Hepatocyte (in vitro differentiated cells): ENCODE data around the gene MACC1. TPM values are rescaled to one million over a fixed set of nuclear protein-coding genes. Genes with fewer than 3 reads are reported as not detected.

Experiments
- DNase-seq: peaks from one replicate; pipeline ENCODE4 v3.0.0-alpha.2; 2016; ENCODE audit warnings: low spot score
- H2AFZ ChIP-seq: fragments of 200-600 bp; sonication (generic); 2 replicates; pipeline ENCODE4 v1.6.0; 2016; ENCODE audit warnings: antibody characterized with exemption, mild to moderate bottlenecking
- H3K27ac ChIP-seq: fragments of 200-600 bp; sonication (generic); 2 replicates; pipeline ENCODE4 v1.5.1; 2016; ENCODE audit warnings: mild to moderate bottlenecking
- H3K27me3 ChIP-seq: fragments of 200-600 bp; sonication (generic); 2 replicates; pipeline ENCODE4 v1.6.1; 2016
- H3K36me3 ChIP-seq: fragments of 200-600 bp; sonication (generic); replicated peaks from 2 replicates; pipeline ENCODE4 v1.5.1; 2016; ENCODE audit warnings: low read depth; ENCODE audit not compliant: insufficient read depth
- H3K4me1 ChIP-seq: fragments of 200-600 bp; sonication (generic); 2 replicates; pipeline ENCODE4 v1.5.1; 2016; ENCODE audit warnings: mild to moderate bottlenecking, moderate library complexity; ENCODE audit not compliant: insufficient read depth
- H3K4me2 ChIP-seq: fragments of 200-600 bp; sonication (generic); 2 replicates; pipeline ENCODE4 v1.6.0; 2016
- H3K4me3 ChIP-seq: fragments of 200-600 bp; sonication (generic); 2 replicates; pipeline ENCODE4 v1.5.1; 2016; ENCODE audit warnings: mild to moderate bottlenecking
- H3K79me2 ChIP-seq: fragments of 200-600 bp; sonication (generic); 2 replicates; pipeline ENCODE4 v1.6.0; 2017; ENCODE audit warnings: mild to moderate bottlenecking
- H3K9me2 ChIP-seq: fragments of 200-600 bp; sonication (generic); replicated peaks from 2 replicates; pipeline ENCODE4 v1.6.0; 2017; ENCODE audit warnings: mild to moderate bottlenecking; ENCODE audit not compliant: insufficient read depth
- H3K9me3 ChIP-seq: fragments of 200-600 bp; sonication (generic); 2 replicates; pipeline ENCODE4 v1.5.1; 2016; ENCODE audit warnings: low read depth, mild to moderate bottlenecking
- H4K20me1 ChIP-seq: fragments of 200-600 bp; sonication (generic); 2 replicates; pipeline ENCODE4 v1.6.0; 2016; ENCODE audit warnings: mild to moderate bottlenecking; ENCODE audit not compliant: insufficient read depth, poor library complexity, severe bottlenecking
- CTCF ChIP-seq: fragments of 200-600 bp; sonication (generic); IDR thresholded peaks from 2 replicates; pipeline ENCODE4 v1.5.1; 2016; ENCODE audit warnings: antibody characterized with exemption, mild to moderate bottlenecking; ENCODE audit not compliant: poor library complexity
- EZH2 ChIP-seq: fragments of 200-600 bp; sonication (generic); IDR thresholded peaks from 2 replicates; pipeline ENCODE4 v1.6.1; 2016; ENCODE audit warnings: antibody characterized with exemption, mild to moderate bottlenecking, borderline replicate concordance
- EZH2phosphoT487 ChIP-seq: fragments of 200-600 bp; sonication (generic); IDR thresholded peaks from one replicate; pipeline ENCODE4 v1.6.1; 2018; ENCODE audit warnings: antibody characterized with exemption, mild to moderate bottlenecking, low read depth, moderate library complexity; ENCODE audit not compliant: unreplicated experiment, severe bottlenecking
- WGBS: methylation state at CpG from one replicate; pipeline ENCODE4 v1.1.6; 2016; ENCODE audit warnings: low lambda C conversion rate; ENCODE audit errors: missing lambda C conversion rate; 5-methylcytosine and 5-hydroxymethylcytosine counted together
- polyA plus RNA-seq: library from polyadenylated mRNA; unstranded; fragments of >200 nt; fragmentation: Nextera tagmentation; extraction: Ambion mirVana; gene quantifications from 2 replicates; pipeline ENCODE4 v1.2.1, GENCODE V29; 2016
- total RNA-seq: library from RNA; depleted of rRNA; stranded (reverse); fragments of >200 nt; gene quantifications from 2 replicates; pipeline ENCODE4 v1.2.3, GENCODE V29; 2014

MACC1 gene
- total and polyA plus RNA-seq, 2 experiments from 2014 or later, result 6.9 to 46.0 TPM

GRCh38 chr7:20111821-20112542, 105.2 kb downstream of the MACC1 start:
- 81% methylated on average over 2 of the region's 2 CpGs for WGBS
- TF ChIP-seq CTCF, result no peak
- no peak for TF ChIP-seq EZH2phosphoT487
- no peak for TF ChIP-seq EZH2
- H3K4me3 ChIP-seq, result no peak overlapping the region
- H3K4me2 ChIP-seq, result no peak overlapping the region
- no peaks in the 10 kb centered on the region for H4K20me1 ChIP-seq
- H3K27ac ChIP-seq, result peak overlapping the region; percentile 74
- DNase-seq, result peak; percentile 9
- no peaks in the 10 kb centered on the region for H3K36me3 ChIP-seq
- no peak overlapping the region for H2AFZ ChIP-seq
- H3K4me1 ChIP-seq, result peaks cover 8% of the 10 kb centered on the region
- H3K9me2 ChIP-seq, result no peaks in the 10 kb centered on the region
- H3K27me3 ChIP-seq, result no peaks in the 10 kb centered on the region
- H3K79me2 ChIP-seq, result no peaks in the 10 kb centered on the region
- no peaks in the 10 kb centered on the region for H3K9me3 ChIP-seq

- H3K79me2 ChIP-seq, result no peaks in the 10 kb centered on the region
- WGBS, result 77% methylated on average over 3 of the region's 3 CpGs
Observed at GRCh38 chr7:20107582-20107981, 109.6 kb downstream of the MACC1 start.

GRCh38 chr7:20104696-20105095, 112.5 kb downstream of the MACC1 start:
- no peaks in the 10 kb centered on the region for H3K27me3 ChIP-seq
- no peak for DNase-seq
- no peaks in the 10 kb centered on the region for H3K9me2 ChIP-seq
- no peak overlapping the region for H3K4me2 ChIP-seq
- no peak overlapping the region for H2AFZ ChIP-seq
- no peaks in the 10 kb centered on the region for H3K36me3 ChIP-seq
- WGBS, result 61% methylated on average over 1 of the region's 1 CpG
- no peaks in the 10 kb centered on the region for H3K79me2 ChIP-seq
- no peaks in the 10 kb centered on the region for H4K20me1 ChIP-seq
- H3K4me3 ChIP-seq, result no peak overlapping the region
- H3K4me1 ChIP-seq, result no peaks in the 10 kb centered on the region
- no peaks in the 10 kb centered on the region for H3K9me3 ChIP-seq
- TF ChIP-seq CTCF (no peak), EZH2 (no peak), EZH2phosphoT487 (no peak)
- H3K27ac ChIP-seq, result no peak overlapping the region

More at GRCh38 chr7:20107582-20107981, 109.6 kb downstream of the MACC1 start:
- Histone ChIP-seq H3K4me3 (no peak overlapping the region), H4K20me1 (no peaks in the 10 kb centered on the region), H3K27me3 (no peaks in the 10 kb centered on the region), H3K9me3 (no peaks in the 10 kb centered on the region), H3K4me1 (no peaks in the 10 kb centered on the region), H3K27ac (no peak overlapping the region), H3K36me3 (no peaks in the 10 kb centered on the region), H2AFZ (no peak overlapping the region), H3K9me2 (no peaks in the 10 kb centered on the region), H3K4me2 (no peak overlapping the region)
- DNase-seq, result no peak
- TF ChIP-seq EZH2phosphoT487 (no peak), EZH2 (no peak), CTCF (no peak)

- TF ChIP-seq CTCF, result no peak
- TF ChIP-seq EZH2phosphoT487, result no peak
- TF ChIP-seq EZH2, result no peak
- Histone ChIP-seq H3K4me1 (no peaks in the 10 kb centered on the region), H3K36me3 (no peaks in the 10 kb centered on the region), H3K27ac (no peak overlapping the region), H3K79me2 (no peaks in the 10 kb centered on the region), H3K9me2 (no peaks in the 10 kb centered on the region), H2AFZ (no peak overlapping the region), H3K27me3 (no peaks in the 10 kb centered on the region), H4K20me1 (no peaks in the 10 kb centered on the region), H3K4me3 (no peak overlapping the region), H3K4me2 (no peak overlapping the region), H3K9me3 (no peaks in the 10 kb centered on the region)
- WGBS, result 33% methylated on average over 1 of the region's 1 CpG
- DNase-seq, result no peak
Observed at GRCh38 chr7:20102982-20103381, 114.2 kb downstream of the MACC1 start.
